ENCODE measurements around the gene EPDR1. TPM values are rescaled to one million over a fixed set of nuclear protein-coding genes. Genes with fewer than 3 reads are reported as not detected.

The EPDR1 gene
- total RNA-seq, 2 donors from 2014 or later: 38.6 to 77.8 TPM

GRCh38 chr7:37901236-37901827, 19.1 kb upstream of the EPDR1 start:
- intact Hi-C loops (cut with DNase I): loop anchor here (2.0 to 5.0 kb wide), 2 partner anchors 206 to 321 kb away; no protein-coding TSS in a partner anchor
- H3K4me3 ChIP-seq: no peak overlapping the region
- no peak overlapping the region for H3K27ac ChIP-seq
- TF ChIP-seq CTCF (IDR thresholded peaks at IDR 0.05) (peak; percentile 38 to 65 (median 46)), POLR2AphosphoS5 (IDR thresholded peaks at IDR 0.05) (no peak)
- DNase-seq (ENCODE audit: low spot score): no peak
- 14% methylated on average over 6 of the region's 6 CpGs for WGBS
- no peaks in the 10 kb centered on the region for H3K4me1 ChIP-seq (replicated peaks)
- no peaks in the 10 kb centered on the region for H3K9me3 ChIP-seq
- no peaks in the 10 kb centered on the region for H3K27me3 ChIP-seq (replicated peaks; ENCODE audit: insufficient read depth)
- H3K36me3 ChIP-seq: no peaks in the 10 kb centered on the region

- no peak for DNase-seq (ENCODE audit: low spot score)
- Histone ChIP-seq H3K4me3 (no peak overlapping the region), H3K27ac (no peak overlapping the region), H3K36me3 (no peaks in the 10 kb centered on the region), H3K27me3 (replicated peaks; ENCODE audit: insufficient read depth) (no peaks in the 10 kb centered on the region), H3K9me3 (no peaks in the 10 kb centered on the region), H3K4me1 (replicated peaks) (no peaks in the 10 kb centered on the region)
- 92% methylated on average over 2 of the region's 2 CpGs for WGBS
- intact Hi-C loops (cut with DNase I): loop anchor here (2.0 to 5.0 kb wide), 2 partner anchors 205 to 321 kb away; no protein-coding TSS in a partner anchor
- no peak for TF ChIP-seq POLR2A (IDR thresholded peaks at IDR 0.05)
- peak; percentile 35 for TF ChIP-seq POLR2AphosphoS5 (IDR thresholded peaks at IDR 0.05)
Measured at GRCh38 chr7:37901890-37902524, 18.4 kb upstream of the EPDR1 start.

- 91% methylated on average over 1 of the region's 1 CpG for WGBS
- Histone ChIP-seq H3K27me3 (replicated peaks; ENCODE audit: insufficient read depth) (no peaks in the 10 kb centered on the region), H3K27ac (no peak overlapping the region), H3K4me3 (no peak overlapping the region), H3K36me3 (no peaks in the 10 kb centered on the region), H3K9me3 (no peaks in the 10 kb centered on the region), H3K4me1 (replicated peaks) (no peaks in the 10 kb centered on the region)
- TF ChIP-seq POLR2A (IDR thresholded peaks at IDR 0.05) (no peak), POLR2AphosphoS5 (IDR thresholded peaks at IDR 0.05) (no peak), CTCF (IDR thresholded peaks at IDR 0.05) (no peak)
- no peak for DNase-seq (ENCODE audit: low spot score)
- intact Hi-C loops (cut with DNase I): no loop called here
Measured at GRCh38 chr7:37908221-37908788, 12.1 kb upstream of the EPDR1 start.

- Histone ChIP-seq H3K9me3 (no peaks in the 10 kb centered on the region), H3K36me3 (no peaks in the 10 kb centered on the region), H3K4me3 (no peak overlapping the region), H3K27ac (no peak overlapping the region), H3K4me1 (replicated peaks) (peaks cover 4% of the 10 kb centered on the region), H3K27me3 (replicated peaks; ENCODE audit: insufficient read depth) (no peaks in the 10 kb centered on the region)
- no peak for DNase-seq (ENCODE audit: low spot score)
- no peak for TF ChIP-seq POLR2A (IDR thresholded peaks at IDR 0.05)
- TF ChIP-seq POLR2AphosphoS5 (IDR thresholded peaks at IDR 0.05): no peak
- TF ChIP-seq CTCF (IDR thresholded peaks at IDR 0.05): no peak
- intact Hi-C loops (cut with DNase I): no loop called here
- 44% methylated on average over 2 of the region's 2 CpGs for WGBS
Measured at GRCh38 chr7:37912756-37913155, 7.7 kb upstream of the EPDR1 start.

- intact Hi-C loops (cut with DNase I): loop anchor here (5.0 kb wide), 2 partner anchors 87 to 192 kb away; no protein-coding TSS in a partner anchor
- no peak for DNase-seq (ENCODE audit: low spot score)
- no peak overlapping the region for H3K4me3 ChIP-seq
Measured at GRCh38 chr7:37915438-37915837, 5.0 kb upstream of the EPDR1 start.

More at GRCh38 chr7:37915438-37915837, 5.0 kb upstream of the EPDR1 start:
- Histone ChIP-seq H3K4me1 (replicated peaks) (peaks cover 4% of the 10 kb centered on the region), H3K27me3 (replicated peaks; ENCODE audit: insufficient read depth) (no peaks in the 10 kb centered on the region), H3K9me3 (no peaks in the 10 kb centered on the region), H3K36me3 (no peaks in the 10 kb centered on the region), H3K27ac (no peak overlapping the region)
- TF ChIP-seq POLR2A (IDR thresholded peaks at IDR 0.05): no peak
- WGBS: 24% methylated on average over 5 of the region's 5 CpGs
